Activated naive CD8-positive, alpha-beta T cell (primary cell): ENCODE measurements around the gene CX3CR1.

ENCODE experiments used
- H3K27ac Mint-ChIP-seq: one replicate; pipeline ENCODE4 v1.8.0; 2021; ENCODE audit warnings: mixed read lengths
- H3K27me3 Mint-ChIP-seq: one replicate; pipeline ENCODE4 v1.8.0; 2021; ENCODE audit warnings: mixed read lengths
- H3K36me3 Mint-ChIP-seq: one replicate; pipeline ENCODE4 v1.8.0; 2021; ENCODE audit warnings: mixed read lengths
- H3K4me1 Mint-ChIP-seq: one replicate; pipeline ENCODE4 v1.8.0; 2021; ENCODE audit warnings: low read depth, mixed read lengths
- H3K4me3 Mint-ChIP-seq: one replicate; pipeline ENCODE4 v1.8.0; 2021; ENCODE audit warnings: mild to moderate bottlenecking, mixed read lengths
- H3K9me3 Mint-ChIP-seq: one replicate; pipeline ENCODE4 v1.8.0; 2021; ENCODE audit warnings: low read depth, mixed read lengths

The CX3CR1 gene

DNA sequence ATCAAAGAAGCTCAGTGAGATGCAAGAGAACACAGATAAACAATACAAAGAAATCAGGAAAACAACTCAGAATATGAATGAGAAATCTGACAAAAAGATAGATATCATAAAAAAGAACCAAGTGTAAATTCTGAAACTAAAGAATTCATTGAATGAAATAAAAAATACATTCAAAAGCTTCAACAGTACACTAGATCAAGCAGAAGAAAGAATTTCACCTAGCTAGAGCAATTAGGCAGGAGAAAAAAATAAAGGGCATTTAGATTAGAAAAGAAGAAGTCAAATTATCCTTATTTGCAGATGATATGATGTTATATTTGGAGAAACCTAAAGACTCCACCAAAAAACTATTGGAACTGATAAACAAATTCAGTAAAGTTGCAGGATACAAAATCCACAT lies 19.4 kb upstream of the CX3CR1 start:
- Mint-ChIP-seq H3K36me3 (peaks cover 31% of the 10 kb centered on the region), H3K4me1 (peaks cover 24% of the 10 kb centered on the region), H3K27me3 (no peaks in the 10 kb centered on the region), H3K9me3 (peaks cover 27% of the 10 kb centered on the region), H3K4me3 (no peak overlapping the region), H3K27ac (no peak overlapping the region)

DNA sequence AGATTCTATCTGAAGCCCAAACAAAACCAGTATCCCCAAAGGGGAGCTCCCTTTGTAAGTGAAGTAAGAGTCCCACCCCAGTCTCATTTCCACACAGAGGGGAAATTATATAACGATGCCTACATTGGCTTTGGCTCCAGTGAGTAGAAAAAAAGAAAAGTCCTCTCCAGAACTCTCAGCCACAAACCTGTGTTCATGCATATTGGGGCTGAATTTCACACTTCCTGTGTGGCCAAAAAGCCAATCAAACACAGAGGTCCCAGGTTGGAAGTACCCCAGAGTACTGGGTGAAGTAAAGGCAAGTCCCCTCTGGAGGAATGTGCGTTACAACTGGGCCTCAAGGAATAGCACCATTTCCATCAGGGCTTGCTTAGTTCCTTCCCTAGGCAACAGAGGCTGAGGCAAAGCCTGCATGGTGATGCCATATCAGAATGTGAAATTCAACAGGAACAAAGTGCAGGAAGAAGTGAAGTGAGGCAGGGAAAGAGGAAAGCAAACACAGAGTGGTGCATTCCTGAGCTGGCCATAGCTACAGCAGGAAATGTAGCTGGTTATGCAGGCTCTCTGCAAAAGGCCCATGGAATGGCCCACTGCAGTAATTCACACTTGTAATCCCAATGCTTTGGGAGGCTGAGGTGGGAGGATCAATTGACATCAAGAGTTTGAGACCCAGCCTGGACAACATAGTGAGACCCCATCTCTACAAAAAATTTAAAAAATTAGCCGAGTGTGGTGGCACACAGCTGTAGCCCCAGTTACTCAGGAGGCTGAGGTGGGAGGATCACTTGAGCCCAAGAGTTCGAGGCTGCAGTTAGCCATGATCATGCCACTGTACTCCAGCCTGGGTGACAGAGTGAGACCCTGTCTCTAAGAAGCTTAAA lies 16.6 kb upstream of the CX3CR1 start:
- Mint-ChIP-seq H3K9me3 (peaks cover 19% of the 10 kb centered on the region), H3K27me3 (no peaks in the 10 kb centered on the region)

DNA sequence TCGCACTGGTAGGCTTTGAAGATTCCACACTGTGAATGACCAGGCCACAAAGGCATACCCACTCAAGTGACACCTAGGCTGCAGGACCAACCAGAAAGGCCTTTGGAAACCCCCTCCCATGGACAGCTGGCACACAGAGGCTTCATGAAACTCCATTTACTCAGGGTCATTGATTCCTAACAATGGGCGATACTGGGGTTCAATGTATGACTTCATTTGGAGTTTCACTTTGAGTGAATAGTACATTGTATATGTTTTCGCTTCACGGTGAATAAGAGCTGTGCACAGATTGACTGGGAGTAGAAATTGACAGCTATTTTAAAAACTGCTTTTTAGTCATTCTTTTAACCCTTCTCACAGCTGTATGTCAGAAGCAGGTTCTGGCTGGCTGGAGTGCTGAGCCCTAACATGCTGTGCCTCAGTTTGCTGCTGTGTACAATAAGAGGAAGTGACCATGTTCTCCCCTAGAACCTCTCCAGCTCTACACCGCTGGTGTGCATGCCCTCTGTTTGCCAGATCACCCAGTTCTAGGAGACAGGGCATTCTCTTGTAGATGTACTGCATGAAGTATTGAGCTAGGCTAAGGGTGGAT lies 15.4 kb upstream of the CX3CR1 start:
- peaks cover 13% of the 10 kb centered on the region for H3K36me3 Mint-ChIP-seq
- no peak overlapping the region for H3K4me3 Mint-ChIP-seq
- peak overlapping the region; percentile 81 for H3K27ac Mint-ChIP-seq
- peaks cover 46% of the 10 kb centered on the region for H3K4me1 Mint-ChIP-seq
- no peaks in the 10 kb centered on the region for H3K27me3 Mint-ChIP-seq
- H3K9me3 Mint-ChIP-seq, result peaks cover 14% of the 10 kb centered on the region

More for the DNA sequence above, 16.6 kb upstream of the CX3CR1 start:
- Mint-ChIP-seq H3K36me3 (peaks cover 21% of the 10 kb centered on the region), H3K27ac (no peak overlapping the region), H3K4me3 (no peak overlapping the region), H3K4me1 (peaks cover 45% of the 10 kb centered on the region)

DNA sequence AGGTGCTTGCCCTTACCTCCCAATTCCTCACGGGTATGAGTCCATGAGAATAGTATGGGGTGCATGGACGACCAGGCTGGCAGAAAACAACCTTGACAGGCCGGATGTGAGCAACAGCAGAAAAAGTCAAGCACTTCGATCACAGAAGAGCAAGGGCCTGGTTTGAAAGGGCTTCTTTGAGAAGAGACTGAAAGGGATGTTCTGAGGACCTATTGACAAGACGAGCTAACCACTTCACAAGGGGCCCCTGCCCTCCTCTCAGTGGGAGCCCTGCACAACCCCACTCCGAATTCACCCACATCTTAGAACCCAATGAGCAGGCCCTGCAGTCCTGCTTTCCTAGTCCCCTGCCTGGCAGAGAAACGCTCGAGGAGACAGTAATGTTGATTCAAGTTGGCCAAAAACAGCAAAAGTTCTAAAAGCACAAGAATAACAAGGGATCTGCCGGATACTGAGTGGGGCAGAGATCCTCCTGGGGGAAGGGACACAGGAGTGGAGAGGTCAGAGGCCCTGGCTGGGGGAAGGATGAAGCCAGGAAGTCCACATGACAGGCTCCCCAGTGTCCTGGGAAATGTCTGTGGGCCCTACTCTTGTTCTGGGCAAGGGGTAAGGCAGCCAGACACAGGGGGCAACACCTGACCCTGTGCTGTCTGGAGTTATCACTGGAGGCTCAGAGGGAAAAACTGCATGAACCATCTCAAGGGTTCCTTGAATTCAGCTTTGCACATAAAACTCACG lies 14.8 kb upstream of the CX3CR1 start:
- peak overlapping the region; percentile 81 for H3K27ac Mint-ChIP-seq
- peaks cover 7% of the 10 kb centered on the region for H3K9me3 Mint-ChIP-seq
- H3K4me1 Mint-ChIP-seq, result peaks cover 50% of the 10 kb centered on the region
- peaks cover 9% of the 10 kb centered on the region for H3K36me3 Mint-ChIP-seq
- peak overlapping the region; percentile 20 for H3K4me3 Mint-ChIP-seq
- no peaks in the 10 kb centered on the region for H3K27me3 Mint-ChIP-seq

DNA sequence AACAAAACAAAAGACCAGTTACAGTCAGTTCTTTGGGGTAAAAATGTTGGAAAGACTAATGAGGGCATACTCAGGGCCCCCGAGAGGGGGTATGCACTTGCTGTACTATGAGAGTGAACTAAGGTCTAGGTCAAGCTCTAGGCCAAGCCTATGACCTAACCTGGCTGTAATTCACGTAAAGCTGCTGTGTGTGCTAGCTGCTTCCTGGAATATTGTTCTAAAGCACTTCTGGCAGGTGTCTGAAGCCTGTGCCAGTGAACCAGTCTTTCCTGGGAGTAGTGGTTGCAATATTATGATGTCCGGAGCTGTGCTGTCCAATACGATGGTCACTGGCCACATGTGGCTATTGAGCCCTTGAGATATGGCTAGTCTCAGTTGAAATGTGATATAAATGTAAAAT lies 13.1 kb upstream of the CX3CR1 start:
- Mint-ChIP-seq H3K4me3 (no peak overlapping the region), H3K27ac (no peak overlapping the region), H3K9me3 (no peaks in the 10 kb centered on the region), H3K36me3 (no peaks in the 10 kb centered on the region), H3K27me3 (no peaks in the 10 kb centered on the region), H3K4me1 (peaks cover 61% of the 10 kb centered on the region)

DNA sequence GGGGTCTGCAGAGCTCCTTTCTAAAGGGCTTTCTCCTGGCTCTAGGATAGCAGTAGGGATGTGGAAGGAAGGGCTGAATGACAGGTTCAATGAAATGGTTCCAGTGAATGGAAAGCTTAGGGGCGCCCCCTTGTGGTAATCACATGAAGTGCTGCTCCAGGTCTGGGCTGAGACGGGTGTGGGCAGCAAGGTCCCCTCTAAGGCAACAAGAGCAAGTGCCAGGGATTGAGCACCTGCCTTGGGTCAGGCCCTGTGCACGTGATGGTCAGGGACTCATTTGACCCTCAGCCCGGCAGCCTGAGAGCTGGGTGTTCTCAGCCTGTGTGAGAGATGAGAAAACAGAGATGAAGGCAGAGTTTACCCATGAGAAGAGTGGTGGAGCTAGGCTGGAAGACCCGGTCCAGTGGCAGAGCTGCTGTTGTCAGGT lies 12.1 kb upstream of the CX3CR1 start:
- Mint-ChIP-seq H3K4me3 (no peak overlapping the region), H3K4me1 (peaks cover 62% of the 10 kb centered on the region), H3K9me3 (no peaks in the 10 kb centered on the region), H3K36me3 (no peaks in the 10 kb centered on the region), H3K27ac (peak overlapping the region; percentile 70), H3K27me3 (no peaks in the 10 kb centered on the region)

DNA sequence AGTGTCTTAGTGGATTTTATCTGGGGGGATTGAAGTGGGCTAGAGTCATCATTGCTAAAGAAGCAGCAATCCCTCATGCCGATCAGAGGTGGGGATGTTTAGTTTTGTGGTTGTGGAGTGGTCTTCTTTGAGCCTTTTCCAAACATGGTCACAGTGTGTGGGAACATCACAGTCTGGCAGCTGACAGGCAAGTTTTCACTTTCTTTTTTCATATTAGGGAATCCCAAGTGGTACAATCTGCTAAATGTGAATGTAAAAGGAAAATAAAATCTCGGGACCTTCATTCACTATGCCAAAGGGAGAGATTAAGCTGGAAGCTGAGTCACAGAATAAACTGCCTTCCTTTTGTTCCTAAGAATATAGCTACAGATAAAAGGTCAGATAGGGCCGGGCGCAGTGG lies 10.4 kb upstream of the CX3CR1 start:
- Mint-ChIP-seq H3K27ac (no peak overlapping the region), H3K4me3 (no peak overlapping the region), H3K36me3 (no peaks in the 10 kb centered on the region), H3K27me3 (no peaks in the 10 kb centered on the region), H3K4me1 (peaks cover 48% of the 10 kb centered on the region), H3K9me3 (no peaks in the 10 kb centered on the region)

DNA sequence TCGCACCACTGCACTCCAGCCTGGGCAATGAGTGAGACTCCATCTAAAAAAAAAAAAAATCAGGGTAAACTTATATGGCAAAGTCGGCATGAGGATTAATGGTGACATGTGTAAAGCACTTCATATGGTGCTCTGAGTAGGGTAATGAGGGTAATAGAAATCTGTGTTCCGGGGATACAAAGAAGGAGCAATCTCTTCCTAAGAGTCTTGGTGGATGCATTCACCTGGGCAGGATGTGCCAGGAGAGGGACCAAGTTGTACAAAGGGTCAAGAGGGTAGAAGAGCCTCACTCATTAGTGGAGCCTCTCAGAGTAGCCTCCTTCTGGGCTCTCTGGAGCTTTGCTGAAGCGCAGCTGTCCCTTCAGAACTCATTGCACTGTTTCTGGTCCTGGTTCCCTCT lies 9.3 kb upstream of the CX3CR1 start:
- Mint-ChIP-seq H3K4me3 (no peak overlapping the region), H3K36me3 (no peaks in the 10 kb centered on the region), H3K27me3 (no peaks in the 10 kb centered on the region), H3K9me3 (no peaks in the 10 kb centered on the region), H3K4me1 (peaks cover 42% of the 10 kb centered on the region), H3K27ac (no peak overlapping the region)

DNA sequence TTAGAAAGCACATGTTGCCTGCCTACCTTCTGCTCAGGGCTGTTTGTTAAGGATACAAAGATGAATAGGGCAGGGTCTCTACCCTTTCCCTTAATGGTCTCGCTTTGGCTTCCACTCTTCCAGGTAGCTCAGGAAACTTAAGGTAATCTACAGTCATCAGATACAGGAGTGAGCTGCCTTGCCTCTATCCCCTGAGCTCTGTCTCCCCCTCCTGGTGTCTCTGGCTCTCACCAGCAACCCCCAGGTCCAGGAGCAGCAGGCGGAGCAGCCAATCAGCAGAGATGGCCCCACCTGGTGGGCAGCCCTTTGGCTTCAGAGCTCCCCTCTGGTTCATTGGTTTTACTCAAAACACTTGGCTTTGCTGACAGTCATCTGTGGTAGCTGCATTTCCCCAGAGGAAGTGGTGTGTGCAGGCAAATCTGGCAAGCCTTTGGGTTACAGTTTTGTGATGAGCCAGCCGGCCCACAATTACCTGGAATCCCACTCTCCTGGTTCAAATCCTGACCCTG lies 8.5 kb upstream of the CX3CR1 start:
- H3K27me3 Mint-ChIP-seq, result no peaks in the 10 kb centered on the region

DNA sequence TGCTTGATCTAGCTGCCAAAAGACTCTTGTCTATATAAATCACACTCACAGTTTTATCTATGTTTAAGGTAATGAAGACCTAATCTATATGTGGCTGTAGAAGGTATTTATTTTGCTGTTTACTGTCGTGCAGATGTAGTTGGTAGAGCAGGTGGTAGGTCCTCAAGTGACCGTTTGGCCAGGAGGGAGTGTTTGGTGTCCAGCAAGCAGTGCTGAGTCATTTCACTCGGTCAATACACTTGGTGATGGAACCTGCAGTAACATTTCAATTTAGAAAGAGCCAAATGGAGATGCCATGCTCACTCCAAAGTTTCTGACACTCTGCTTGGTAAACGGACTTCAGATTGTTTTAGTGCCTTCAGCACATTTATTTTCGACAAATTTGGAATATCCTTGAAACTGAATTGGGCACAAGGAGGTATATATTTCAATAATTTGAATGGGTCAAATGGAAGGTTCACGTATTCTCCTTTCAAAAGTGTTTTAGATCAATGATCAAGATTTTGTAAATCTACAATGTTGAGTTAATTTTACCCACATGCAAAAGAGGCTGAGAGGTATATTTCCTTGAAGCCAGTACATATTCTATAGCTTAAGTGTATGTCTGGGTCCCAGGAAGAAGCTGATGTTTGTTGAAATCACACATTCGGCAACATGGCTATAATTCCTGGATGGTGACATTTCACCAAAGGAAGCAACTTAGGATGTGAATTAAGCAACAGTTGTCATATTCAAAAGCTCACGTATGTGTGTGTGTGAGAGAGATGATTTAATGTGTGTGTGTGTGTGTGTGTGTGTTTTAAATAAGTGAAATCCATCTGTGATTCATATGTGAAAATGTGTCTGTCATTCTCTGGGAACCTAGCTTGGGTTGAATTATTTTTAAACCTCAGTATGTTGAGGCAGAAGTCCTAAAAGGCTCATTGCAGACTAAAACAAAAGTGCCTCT lies 7.7 kb upstream of the CX3CR1 start:
- Mint-ChIP-seq H3K4me3 (no peak overlapping the region), H3K36me3 (no peaks in the 10 kb centered on the region), H3K27me3 (no peaks in the 10 kb centered on the region), H3K9me3 (no peaks in the 10 kb centered on the region), H3K27ac (no peak overlapping the region), H3K4me1 (peaks cover 29% of the 10 kb centered on the region)

More for the DNA sequence above, 8.5 kb upstream of the CX3CR1 start:
- Mint-ChIP-seq H3K4me1 (peaks cover 35% of the 10 kb centered on the region), H3K36me3 (no peaks in the 10 kb centered on the region), H3K27ac (no peak overlapping the region), H3K4me3 (no peak overlapping the region), H3K9me3 (no peaks in the 10 kb centered on the region)

DNA sequence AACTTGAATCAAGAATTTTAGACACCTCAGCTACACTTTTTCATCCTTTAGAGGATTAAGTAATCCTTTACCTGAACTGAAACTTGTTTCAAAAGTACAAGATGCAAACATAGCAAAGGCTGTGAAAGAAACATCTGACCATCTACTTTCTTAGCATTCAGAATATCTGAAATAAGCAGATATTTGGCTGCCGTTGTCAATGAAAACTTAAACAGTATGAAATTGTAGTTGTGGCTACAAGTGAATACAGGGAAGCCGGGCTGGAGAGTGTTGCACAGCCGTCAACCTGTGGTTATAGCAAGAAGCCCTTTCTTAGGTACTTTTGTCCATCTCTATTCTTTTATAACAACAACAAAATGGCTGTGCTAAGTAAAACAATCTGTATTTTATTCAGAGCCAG lies 6.9 kb upstream of the CX3CR1 start:
- Mint-ChIP-seq H3K27me3 (no peaks in the 10 kb centered on the region), H3K4me3 (no peak overlapping the region), H3K36me3 (no peaks in the 10 kb centered on the region), H3K4me1 (peaks cover 22% of the 10 kb centered on the region), H3K9me3 (no peaks in the 10 kb centered on the region), H3K27ac (no peak overlapping the region)

DNA sequence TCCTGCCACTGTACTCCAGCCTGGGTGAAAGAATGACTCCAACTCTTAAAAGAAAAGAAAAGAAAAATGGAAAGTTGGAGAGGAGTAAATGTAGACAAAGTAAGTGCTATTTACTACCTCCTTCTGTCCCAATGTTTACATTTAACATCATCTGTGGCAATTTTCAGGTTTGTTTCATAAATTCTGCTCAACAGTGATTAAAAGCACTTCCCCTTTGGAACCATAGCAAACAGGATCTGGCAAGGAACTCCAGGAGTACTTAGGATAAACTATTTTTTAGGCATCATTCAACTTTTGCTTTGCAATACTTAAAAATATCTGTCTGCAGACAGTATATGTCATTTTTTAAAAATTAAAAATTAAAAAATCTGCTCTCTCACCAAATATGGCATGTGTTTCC lies 5.5 kb upstream of the CX3CR1 start:
- H3K4me1 Mint-ChIP-seq, result peaks cover 22% of the 10 kb centered on the region
- H3K9me3 Mint-ChIP-seq, result no peaks in the 10 kb centered on the region
- no peaks in the 10 kb centered on the region for H3K36me3 Mint-ChIP-seq
- no peak overlapping the region for H3K4me3 Mint-ChIP-seq
- no peaks in the 10 kb centered on the region for H3K27me3 Mint-ChIP-seq
- H3K27ac Mint-ChIP-seq, result no peak overlapping the region

DNA sequence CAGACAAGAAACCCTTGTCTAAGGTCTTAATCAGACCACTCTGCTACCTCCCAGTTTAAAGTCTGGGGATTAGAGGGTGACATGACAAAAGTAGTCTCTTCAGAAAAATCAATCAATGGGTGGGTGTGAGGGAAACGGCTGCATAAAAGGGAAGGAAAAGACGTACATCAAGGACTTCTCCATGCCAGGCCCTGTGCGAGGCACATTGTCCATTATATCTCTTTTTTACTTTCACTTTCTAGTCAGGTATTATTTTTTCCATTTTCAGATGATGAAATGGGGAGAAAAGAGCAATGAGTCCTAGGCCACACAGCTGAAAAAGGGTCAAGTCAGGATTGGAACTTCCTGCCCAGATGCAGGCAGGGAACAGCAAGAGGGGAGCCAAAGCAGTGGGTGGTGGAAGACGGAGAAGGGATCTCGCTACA lies 4.6 kb upstream of the CX3CR1 start:
- Mint-ChIP-seq H3K4me3 (no peak overlapping the region), H3K27me3 (no peaks in the 10 kb centered on the region), H3K36me3 (no peaks in the 10 kb centered on the region), H3K4me1 (peaks cover 17% of the 10 kb centered on the region), H3K27ac (peak overlapping the region; percentile 29), H3K9me3 (no peaks in the 10 kb centered on the region)

DNA sequence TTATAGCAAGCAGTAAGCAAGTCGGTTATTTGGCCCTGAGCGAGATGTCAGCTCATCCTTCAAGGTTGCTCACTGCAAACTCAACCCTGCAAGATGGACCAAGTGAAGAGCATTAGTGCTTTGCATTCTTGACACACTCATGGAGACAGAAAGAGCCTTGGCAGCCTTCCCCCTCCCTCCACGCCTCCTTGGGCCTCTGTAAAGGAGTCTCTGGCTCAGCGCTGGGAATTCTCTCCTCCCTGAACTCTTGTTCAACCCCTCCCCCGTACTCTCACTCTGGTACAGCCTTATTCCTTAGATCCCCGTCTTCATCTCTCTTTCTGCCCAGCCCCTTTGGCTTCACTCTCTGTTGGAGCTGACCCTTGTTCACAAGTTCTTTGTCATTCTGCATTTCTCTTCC lies 2.2 kb upstream of the CX3CR1 start:
- no peak overlapping the region for H3K4me3 Mint-ChIP-seq
- H3K27me3 Mint-ChIP-seq, result no peaks in the 10 kb centered on the region
- H3K27ac Mint-ChIP-seq, result no peak overlapping the region
- no peaks in the 10 kb centered on the region for H3K36me3 Mint-ChIP-seq
- no peaks in the 10 kb centered on the region for H3K9me3 Mint-ChIP-seq
- peaks cover 5% of the 10 kb centered on the region for H3K4me1 Mint-ChIP-seq
